Ascending aorta (tissue), 2 donors: Measurements from ENCODE around the gene PPP2R5C. TPM values are rescaled to one million over a fixed set of nuclear protein-coding genes. Genes with fewer than 3 reads are reported as not detected.

ENCODE experiments used
- DNase-seq, 2 donors: peaks; one replicate each; pipeline ENCODE4 v3.0.0-alpha.2; 2019; ENCODE audit warnings: low spot score in 2 of 2
- H3K27ac ChIP-seq, 2 donors: fragments of 200-600 bp; sonication (generic); one replicate each; pipeline ENCODE4 v1.5.1; 2016 to 2017; ENCODE audit warnings: mild to moderate bottlenecking in 1 of 2
- H3K27me3 ChIP-seq: fragments of 200-600 bp; sonication (generic); one replicate; pipeline ENCODE4 v1.5.1; 2017
- H3K36me3 ChIP-seq, 2 donors: fragments of 200-600 bp; sonication (generic); one replicate each; pipeline ENCODE4 v1.5.1; 2016
- H3K4me1 ChIP-seq, 2 donors: fragments of 200-600 bp; sonication (generic); one replicate each; pipeline ENCODE4 v1.5.1; 2016 to 2017; ENCODE audit warnings: mild to moderate bottlenecking in 1 of 2
- H3K4me3 ChIP-seq, 2 donors: fragments of 200-600 bp; sonication (generic); one replicate each; pipeline ENCODE4 v1.5.1; 2016 to 2017; ENCODE audit warnings: mild to moderate bottlenecking in 1 of 2
- H3K9me3 ChIP-seq, 2 donors: fragments of 200-600 bp; sonication (generic); one replicate each; pipeline ENCODE4 v1.5.1; 2016
- CTCF ChIP-seq, 3 experiments: fragments of 200-600 bp in 2 of 3; fragments of 450-650 bp in 1 of 3; sonication (generic) in 2 of 3; IDR thresholded peaks; one replicate each; pipeline ENCODE4 v1.5.1; 2016 to 2019; ENCODE audit warnings: antibody characterized with exemption in 3 of 3, mild to moderate bottlenecking in 1 of 3, moderate library complexity in 1 of 3
- intact Hi-C: fragments of 100-400 bp; cut with DNase I; formaldehyde crosslinking; loops from one replicate; pipeline ENCODE4 v1.15.1; 2023
- total RNA-seq: library from RNA; depleted of rRNA; stranded (reverse); fragments of >200 nt; gene quantifications from one replicate; pipeline ENCODE4 v1.1.0, GENCODE V29; 2016

The PPP2R5C gene
- total RNA-seq, 1 donor from 2014 or later, result 45.6 TPM

- no peak for TF ChIP-seq CTCF (IDR thresholded peaks at IDR 0.05)
- peak in 1 of 2 donors; percentile 52 for DNase-seq
- Histone ChIP-seq H3K4me3 (no peak overlapping the region), H3K4me1 (no peaks in the 10 kb centered on the region), H3K27ac (no peak overlapping the region), H3K9me3 (no peaks in the 10 kb centered on the region), H3K36me3 (peaks cover 34 to 79% of the 10 kb centered on the region in 2 donors), H3K27me3 (no peaks in the 10 kb centered on the region)
- intact Hi-C loops, result no loop called here
Observed at GRCh38 chr14:101884934-101885576, 123.5 kb downstream of the PPP2R5C start.

GRCh38 chr14:101887219-101887618 lies 125.7 kb downstream of the PPP2R5C start:
- Histone ChIP-seq H3K36me3 (peaks cover 42 to 68% of the 10 kb centered on the region in 2 donors), H3K9me3 (no peaks in the 10 kb centered on the region), H3K27ac (no peak overlapping the region), H3K27me3 (no peaks in the 10 kb centered on the region), H3K4me3 (no peak overlapping the region), H3K4me1 (no peaks in the 10 kb centered on the region)
- intact Hi-C loops, result no loop called here
- no peak for TF ChIP-seq CTCF (IDR thresholded peaks at IDR 0.05)
- DNase-seq, result peak in 1 of 2 donors; percentile 34

- H3K4me3 ChIP-seq, result no peak overlapping the region
- no peaks in the 10 kb centered on the region for H3K4me1 ChIP-seq
- no peaks in the 10 kb centered on the region for H3K27me3 ChIP-seq
- H3K27ac ChIP-seq, result no peak overlapping the region
- H3K36me3 ChIP-seq, result peaks cover 48 to 66% of the 10 kb centered on the region in 2 donors
- intact Hi-C loops, result no loop called here
- DNase-seq, result peak in 1 of 2 donors; percentile 43
- TF ChIP-seq CTCF (IDR thresholded peaks at IDR 0.05), result no peak
- no peaks in the 10 kb centered on the region for H3K9me3 ChIP-seq
Observed at GRCh38 chr14:101888182-101888581, 126.7 kb downstream of the PPP2R5C start.

GRCh38 chr14:101889366-101889765 lies 127.9 kb downstream of the PPP2R5C start:
- Histone ChIP-seq H3K9me3 (no peaks in the 10 kb centered on the region), H3K27ac (no peak overlapping the region), H3K4me1 (no peaks in the 10 kb centered on the region), H3K27me3 (no peaks in the 10 kb centered on the region), H3K36me3 (peaks cover 51 to 64% of the 10 kb centered on the region in 2 donors), H3K4me3 (no peak overlapping the region)
- DNase-seq, result peak in 1 of 2 donors; percentile 4
- TF ChIP-seq CTCF (IDR thresholded peaks at IDR 0.05), result no peak
- intact Hi-C loops, result no loop called here

DNA sequence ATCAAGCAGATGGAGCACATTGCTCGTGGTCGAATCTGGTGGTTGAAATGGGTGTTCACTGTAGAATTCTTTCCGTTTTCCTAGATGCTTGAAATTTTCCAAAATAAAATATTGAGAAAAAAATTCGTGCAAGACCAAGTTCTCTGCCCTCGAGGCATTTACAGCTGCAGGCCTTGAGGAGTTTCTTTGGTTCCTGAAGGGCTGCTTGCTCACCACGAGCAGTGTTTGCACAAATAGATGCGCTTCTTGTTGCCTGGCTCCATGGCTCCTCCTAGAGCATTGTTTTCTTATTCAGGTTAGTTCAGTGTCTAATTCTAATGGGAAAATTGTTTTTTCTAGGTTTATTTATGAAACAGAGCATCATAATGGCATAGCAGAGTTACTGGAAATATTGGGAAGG lies 128.4 kb downstream of the PPP2R5C start:
- intact Hi-C loops, result no loop called here
- no peak for TF ChIP-seq CTCF (IDR thresholded peaks at IDR 0.05)
- no peak overlapping the region for H3K27ac ChIP-seq
- no peak overlapping the region for H3K4me3 ChIP-seq
- no peaks in the 10 kb centered on the region for H3K4me1 ChIP-seq
- DNase-seq, result peak in 1 of 2 donors; percentile 27
- no peaks in the 10 kb centered on the region for H3K9me3 ChIP-seq
- peaks cover 50 to 64% of the 10 kb centered on the region in 2 donors for H3K36me3 ChIP-seq
- no peaks in the 10 kb centered on the region for H3K27me3 ChIP-seq
